GM08714 (cell line): ENCODE measurements around the gene LYRM4.

Source experiments
- H3K4me3 ChIP-seq: fragments of 200-500 bp; sonication (Bioruptor generic); 2 replicates; pipeline ENCODE4 v1.5.1; 2014; ENCODE audit warnings: mild to moderate bottlenecking, low read length, inconsistent platforms
- ZNF274 ChIP-seq: IDR thresholded peaks from 2 replicates; pipeline ENCODE4 v1.6.1; 2012; ENCODE audit warnings: mild to moderate bottlenecking, low read depth, low read length

Gene LYRM4

DNA sequence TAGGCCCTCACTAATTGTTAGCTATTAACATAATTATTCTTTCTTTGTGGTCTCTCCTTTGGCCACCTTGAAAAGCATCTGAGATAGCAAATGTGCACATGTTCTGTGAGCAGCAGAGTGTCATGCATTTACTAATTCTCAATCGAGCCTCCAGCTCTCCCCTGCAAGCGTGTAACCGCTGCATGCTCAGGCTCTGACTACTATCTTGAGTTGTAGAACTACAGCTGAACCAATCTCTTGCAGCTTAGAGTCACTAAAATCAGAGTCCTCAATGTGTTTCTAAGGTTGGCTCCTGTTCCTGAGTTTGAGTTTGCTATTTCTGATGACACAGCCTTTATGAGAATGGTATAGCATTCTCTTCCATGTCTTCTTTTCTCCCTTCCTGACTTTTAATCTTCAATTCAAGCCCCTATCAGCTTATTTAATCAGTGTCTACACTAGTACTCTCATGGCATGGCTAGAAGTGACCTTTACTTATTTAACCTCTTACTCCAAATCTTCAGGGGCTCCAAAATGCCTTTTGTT is 110.1 kb downstream of the LYRM4 start:
- TF ChIP-seq ZNF274: no peak
- no peak overlapping the region for H3K4me3 ChIP-seq

DNA sequence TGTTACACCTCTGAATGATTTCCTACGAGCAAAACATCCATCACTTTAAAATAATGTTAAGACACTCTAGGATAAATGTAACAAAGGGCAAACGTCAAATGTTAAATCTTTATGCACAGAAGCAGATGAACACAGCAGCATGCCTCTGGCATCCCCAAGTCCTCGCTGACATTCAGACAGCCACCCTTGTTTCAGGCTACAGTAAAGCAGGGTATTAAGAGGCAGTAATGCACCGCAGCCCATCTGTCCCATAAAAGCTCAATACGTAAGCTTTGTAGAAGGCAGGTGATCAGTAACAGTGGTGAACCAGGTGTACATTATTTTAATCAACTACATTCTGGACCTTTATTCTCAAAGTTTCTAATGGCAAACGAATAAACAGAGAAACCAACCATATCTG is 110.9 kb downstream of the LYRM4 start:
- no peak for TF ChIP-seq ZNF274
- H3K4me3 ChIP-seq: no peak overlapping the region

DNA sequence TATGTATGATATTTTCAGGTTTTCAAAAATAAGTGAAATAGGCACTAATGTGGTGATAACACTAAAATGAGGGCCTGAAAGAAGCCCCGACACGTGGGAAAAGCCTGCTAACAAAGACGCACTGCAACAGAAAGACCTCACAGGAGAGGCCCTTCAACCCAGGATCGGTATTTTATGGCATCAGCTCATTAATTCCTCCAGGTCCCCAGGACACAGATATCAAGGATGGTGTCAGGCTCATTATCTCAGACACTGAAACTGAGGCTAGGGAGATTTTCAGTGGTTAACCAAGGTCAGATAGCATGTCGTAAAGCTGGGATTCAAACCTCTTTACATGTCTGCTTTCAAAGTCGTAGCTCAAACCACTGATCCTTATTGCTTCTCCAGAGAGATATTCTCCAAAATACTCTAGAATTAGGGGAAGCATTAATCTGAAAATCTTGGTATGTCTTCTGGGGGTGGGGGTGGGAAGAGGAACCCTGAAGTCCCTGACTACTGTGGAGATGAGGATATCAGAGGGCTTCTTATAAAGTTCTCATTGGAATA is 111.5 kb downstream of the LYRM4 start:
- no peak for TF ChIP-seq ZNF274
- H3K4me3 ChIP-seq: no peak overlapping the region

DNA sequence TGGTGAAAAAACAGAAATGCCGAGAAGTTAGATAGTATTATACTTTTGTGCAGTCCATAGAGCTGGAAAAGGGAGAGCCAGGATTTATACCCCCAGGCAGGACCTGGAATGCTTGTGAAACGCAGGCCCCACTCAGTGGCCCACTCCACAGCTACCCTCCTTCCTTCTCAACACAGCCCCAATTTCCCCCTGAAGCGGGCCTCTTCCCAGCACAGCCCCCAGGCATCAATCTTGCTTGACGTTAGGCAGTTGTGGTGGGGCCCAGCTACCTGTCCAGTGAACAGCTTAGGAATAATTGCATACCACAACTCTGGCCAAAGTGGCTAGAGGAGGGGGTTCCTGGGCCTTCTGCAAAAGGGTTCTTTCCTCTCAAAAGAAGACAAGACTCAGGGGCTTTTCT is 114.4 kb downstream of the LYRM4 start:
- H3K4me3 ChIP-seq: no peak overlapping the region
- TF ChIP-seq ZNF274: no peak

DNA sequence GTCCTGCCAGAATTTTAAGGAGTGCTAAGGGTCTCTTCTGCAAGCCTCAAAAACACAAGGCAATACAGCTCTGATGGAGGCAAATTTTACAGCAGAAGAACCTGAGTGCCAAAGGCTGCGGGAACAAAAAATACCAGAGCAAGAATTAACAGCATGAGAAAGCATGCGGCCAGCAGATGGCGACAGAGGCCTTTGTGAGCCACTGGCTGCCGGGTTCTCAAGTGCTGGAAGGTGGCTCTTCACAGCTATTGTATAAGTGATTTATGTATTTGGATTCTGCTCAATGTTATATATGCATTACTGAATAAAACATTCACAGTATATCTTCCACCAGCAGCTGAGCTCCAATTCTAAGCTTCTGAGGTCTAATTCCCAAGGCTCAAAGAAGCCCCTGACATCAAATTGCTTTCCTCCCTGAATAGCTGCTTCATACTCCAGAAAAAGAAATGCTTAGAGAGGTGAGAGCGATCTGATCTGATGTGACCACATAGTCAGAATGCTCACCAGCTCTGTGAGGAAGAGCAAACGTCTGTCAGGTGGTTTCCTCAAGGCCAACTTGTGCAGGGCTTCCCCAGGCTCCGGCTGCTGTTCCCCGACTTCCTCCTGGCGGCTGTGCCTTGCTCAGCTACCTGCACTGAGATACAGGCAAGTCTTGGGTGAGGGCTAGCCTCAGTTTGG is 117.0 kb downstream of the LYRM4 start:
- TF ChIP-seq ZNF274: no peak

DNA sequence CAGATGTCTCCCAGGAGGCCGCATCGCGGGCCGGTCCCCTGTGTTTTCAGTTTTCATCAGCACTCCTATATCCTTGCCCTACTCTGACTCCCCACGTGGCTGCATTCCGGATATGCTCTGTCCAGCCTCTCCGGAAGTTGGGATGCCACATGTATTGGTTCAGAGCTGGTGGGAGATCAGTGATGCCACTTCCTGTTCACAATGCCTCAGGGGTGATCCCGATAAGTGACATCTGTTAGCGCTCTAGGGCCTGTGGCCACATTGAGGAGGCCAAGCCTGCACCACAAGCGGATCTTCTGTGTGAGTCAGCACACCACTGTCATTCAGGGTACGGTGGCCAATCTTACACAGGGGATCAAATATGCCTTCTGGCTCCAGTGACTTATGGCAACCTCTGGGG is 117.8 kb downstream of the LYRM4 start:
- TF ChIP-seq ZNF274: no peak
- no peak overlapping the region for H3K4me3 ChIP-seq

More for the DNA sequence above, 117.0 kb downstream of the LYRM4 start:
- no peak overlapping the region for H3K4me3 ChIP-seq

DNA sequence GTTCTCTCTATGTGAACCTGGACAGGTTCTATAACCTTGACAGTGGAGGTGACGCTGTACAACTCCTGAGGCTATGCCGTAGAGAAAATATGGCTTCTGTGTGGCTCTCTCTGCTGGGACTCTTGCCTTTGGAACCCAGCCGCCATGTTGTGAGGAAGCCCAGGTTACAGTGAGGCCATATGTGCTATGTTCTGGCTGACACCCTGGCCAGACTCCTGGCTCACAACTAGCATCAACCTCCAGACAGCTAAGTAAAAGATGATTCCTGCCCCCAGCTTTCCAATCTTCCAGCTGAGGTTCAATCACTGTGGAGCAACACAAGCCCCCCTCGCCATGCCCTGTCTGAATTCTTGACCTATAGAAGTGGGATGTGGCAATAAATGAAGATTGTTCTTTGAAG is 118.6 kb downstream of the LYRM4 start:
- H3K4me3 ChIP-seq: no peak overlapping the region
- TF ChIP-seq ZNF274: no peak

DNA sequence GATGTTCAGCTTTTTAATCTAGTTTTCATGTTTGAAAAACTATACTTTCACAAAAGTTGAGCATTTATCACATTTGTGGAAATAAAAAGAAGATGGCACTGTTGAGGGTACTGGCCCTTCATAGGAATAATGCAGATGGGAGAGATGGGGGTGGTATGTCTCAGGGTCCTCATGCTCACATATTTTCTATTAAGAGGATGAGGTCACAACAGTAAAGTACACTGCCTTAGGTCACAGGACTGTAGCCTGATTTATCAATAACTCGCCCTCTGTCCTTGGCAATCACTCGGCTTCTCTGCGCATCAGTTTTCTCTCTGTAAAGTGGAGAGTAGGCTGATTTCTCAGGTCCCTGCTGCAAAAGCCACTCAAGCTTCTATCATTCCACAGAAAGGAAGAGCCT is 119.7 kb downstream of the LYRM4 start:
- TF ChIP-seq ZNF274: no peak

DNA sequence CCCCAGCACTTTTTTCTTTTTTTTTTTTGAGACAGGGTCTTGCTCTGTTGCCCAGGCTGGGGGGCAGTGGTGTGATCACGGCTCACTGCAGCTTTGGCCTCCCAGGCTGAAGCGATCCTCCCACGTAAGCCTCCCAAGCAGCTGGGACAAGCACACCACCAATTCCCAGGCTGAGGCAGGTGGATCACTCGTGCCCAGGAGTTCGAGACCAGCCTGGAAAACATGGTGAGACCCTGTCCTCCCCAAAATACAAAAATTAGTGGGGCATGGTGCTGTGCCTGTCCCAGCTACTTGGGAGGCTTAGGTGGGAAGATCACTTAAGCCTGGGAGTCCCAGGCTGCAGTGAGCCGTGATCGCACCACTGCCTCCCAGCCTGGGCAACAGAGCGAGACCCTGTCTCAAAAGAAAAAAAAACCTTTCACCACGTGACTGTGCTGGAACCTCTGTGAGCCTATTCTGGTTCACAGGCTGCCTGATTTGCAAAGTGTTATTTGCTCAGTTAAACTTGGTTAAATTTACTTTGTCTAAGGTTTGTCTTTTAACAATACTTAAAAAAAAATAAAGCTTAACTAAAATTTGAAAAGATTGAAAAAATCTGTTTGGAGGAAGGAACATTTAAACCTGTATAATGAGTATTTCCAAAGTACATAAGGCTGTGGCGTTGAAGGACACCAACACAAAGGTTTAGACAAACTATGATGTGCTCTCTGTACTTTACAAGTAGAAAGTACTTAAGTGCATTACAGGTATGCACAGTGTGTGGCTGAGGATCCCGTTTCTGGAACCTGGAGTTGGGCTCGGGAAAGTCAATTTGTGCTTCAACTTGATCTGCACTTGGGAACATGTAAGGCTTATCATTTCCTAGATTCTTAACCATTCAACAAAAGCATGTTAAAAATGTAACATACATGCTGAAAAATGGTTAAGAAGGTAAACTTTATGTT is 120.7 kb downstream of the LYRM4 start:
- no peak for TF ChIP-seq ZNF274
- H3K4me3 ChIP-seq: no peak overlapping the region

More for the DNA sequence above, 119.7 kb downstream of the LYRM4 start:
- H3K4me3 ChIP-seq: no peak overlapping the region

DNA sequence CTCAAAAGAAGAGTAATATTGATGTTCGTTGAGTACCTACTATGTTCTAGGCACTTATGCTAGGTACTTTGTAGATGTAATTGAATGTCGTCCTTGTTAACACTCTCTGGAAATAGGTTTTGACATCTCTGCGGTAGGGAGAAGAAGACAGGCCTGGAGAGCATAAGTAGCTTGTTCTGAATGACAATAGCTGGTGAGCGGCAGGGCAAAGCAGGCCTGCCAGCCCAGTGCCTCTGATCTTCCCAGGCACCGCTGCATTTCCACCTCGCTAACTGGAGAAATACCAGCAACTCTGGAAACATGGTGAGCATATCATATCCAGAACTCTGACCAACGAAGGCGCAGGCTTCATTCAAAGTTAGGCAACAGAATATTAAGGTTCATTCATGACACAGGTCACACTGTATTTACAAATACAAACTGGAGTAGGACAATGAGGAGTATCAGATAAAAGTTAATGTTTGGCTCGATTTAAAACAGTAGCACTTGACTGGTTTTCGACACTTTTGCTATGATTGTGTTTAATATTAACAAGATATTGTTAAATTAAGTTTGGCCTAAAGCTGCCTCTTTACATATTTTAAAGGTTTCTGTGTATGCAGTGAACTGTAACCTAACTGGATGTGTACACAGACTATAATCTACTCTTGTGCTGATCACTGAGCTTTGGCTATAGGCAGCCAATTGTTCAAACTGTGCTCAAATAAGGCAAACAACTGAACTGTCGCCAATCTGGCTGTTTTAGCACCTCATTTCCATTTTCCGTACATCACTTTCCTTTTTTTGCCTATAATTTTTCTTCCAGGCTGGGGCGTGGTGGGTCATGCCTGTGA is 121.5 kb downstream of the LYRM4 start:
- no peak overlapping the region for H3K4me3 ChIP-seq
- no peak for TF ChIP-seq ZNF274

DNA sequence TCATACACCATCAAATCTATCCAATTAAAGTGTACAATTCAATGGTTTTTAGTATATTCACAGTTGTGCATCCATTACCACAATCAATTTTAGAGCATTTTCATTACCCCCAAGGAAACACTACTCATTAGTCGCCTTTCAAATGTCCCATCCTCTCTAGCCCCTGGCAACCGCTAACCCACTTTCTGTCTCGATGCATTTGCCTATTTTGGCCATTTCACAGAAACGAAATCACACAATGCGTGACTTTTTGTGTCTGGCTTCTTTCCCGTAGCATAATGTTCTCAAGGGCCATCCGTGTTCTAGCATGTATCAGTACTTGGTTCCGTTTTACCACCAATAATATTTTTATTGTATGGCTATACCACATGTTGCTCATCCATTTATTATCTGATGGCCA is 123.9 kb downstream of the LYRM4 start:
- no peak for TF ChIP-seq ZNF274

DNA sequence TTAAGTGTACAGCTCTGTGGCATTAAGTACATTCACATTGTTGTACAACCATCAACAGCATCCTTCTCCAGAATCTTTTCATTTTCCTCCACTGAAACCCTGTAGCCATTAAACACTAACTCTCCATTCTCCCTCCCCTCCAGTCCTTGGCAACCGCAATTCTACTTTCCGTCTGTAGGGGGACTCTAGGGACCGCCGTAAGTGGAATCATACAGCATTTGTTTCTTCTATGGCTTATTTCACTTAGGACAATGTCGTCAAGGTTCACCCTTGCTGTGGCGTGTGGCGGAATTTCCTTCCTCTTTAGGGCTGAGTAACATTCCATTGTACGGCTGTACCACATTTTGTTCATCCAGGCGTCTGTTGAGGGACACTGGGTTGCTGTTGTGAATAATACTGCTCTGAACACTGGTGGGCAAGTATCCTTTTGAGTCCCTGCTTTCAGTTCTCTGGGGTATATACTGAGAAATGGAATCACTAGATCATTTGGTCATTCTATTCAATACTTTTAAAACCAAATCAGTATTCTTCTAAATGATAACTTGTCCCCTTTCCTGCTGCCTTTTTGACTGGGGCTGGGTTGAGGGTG is 124.9 kb downstream of the LYRM4 start:
- TF ChIP-seq ZNF274: no peak
- H3K4me3 ChIP-seq: no peak overlapping the region

More for the DNA sequence above, 123.9 kb downstream of the LYRM4 start:
- H3K4me3 ChIP-seq: no peak overlapping the region

DNA sequence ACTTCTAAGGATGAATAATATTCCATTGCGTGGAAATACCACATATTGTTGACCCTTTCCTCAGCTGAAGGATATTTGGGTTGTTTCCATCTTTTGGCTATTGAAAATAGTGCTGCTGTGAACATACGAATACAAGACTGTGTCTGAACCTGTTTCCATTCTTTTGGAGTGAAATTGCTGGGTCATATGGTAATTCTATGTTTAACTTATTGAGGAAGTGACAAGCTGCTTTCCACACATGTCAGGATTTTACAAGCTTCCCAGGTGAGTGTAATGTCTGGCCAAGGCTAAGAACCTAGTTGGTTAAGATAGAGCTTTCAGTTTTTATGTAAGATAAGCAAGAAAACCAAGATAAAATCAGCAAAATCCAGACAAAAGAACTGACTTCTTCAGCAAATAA is 126.8 kb downstream of the LYRM4 start:
- no peak for TF ChIP-seq ZNF274

DNA sequence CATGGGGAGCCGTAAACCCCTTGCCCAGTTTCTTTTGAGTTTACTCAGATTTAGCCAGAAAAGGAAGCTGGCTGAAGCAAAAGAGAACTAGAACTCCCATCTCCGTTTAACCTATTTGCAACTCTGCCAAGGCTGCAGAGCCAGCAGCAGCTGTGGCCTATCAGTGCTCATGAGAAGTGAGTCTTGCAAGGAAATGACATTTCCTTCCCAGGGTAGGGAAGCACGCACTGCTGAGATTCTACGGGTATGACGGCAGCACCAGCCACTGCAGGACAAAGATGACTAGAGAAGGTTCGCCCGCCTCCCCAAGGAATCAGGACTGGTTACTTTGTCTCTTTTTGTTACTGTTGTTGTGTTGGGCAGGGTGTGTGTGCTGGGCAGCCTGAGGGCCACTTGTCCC is 128.0 kb downstream of the LYRM4 start:
- peak overlapping the region; percentile 6; the same call in 1 of the 2 replicates for H3K4me3 ChIP-seq
- no peak for TF ChIP-seq ZNF274

More for the DNA sequence above, 126.8 kb downstream of the LYRM4 start:
- H3K4me3 ChIP-seq: no peak overlapping the region
